Bronchial epithelial cell (primary cell): ENCODE data around the gene ELMO1. TPM values are rescaled to one million over a fixed set of nuclear protein-coding genes. Genes with fewer than 3 reads are reported as not detected.
A peak's percentile ranks its signal among the peaks of the same experiment; 100 is the strongest.

Experiments
- DNase-seq: peaks from one replicate; pipeline ENCODE4 v3.0.0-alpha.2; 2010; ENCODE audit warnings: low read depth
- FAIRE-seq: peaks from 2 replicates; lab custom pipeline; 2011; peaks lifted over from hg19 to GRCh38; lab: Jason Lieb, UNC
- H3K27me3 ChIP-seq: 2 replicates; pipeline ENCODE4 v1.5.1; 2011; ENCODE audit warnings: low read length; ENCODE audit not compliant: control insufficient read depth, insufficient read depth
- H3K36me3 ChIP-seq: 2 replicates; pipeline ENCODE4 v1.5.1; 2011; ENCODE audit warnings: low read length; ENCODE audit not compliant: control insufficient read depth, insufficient read depth
- H3K4me3 ChIP-seq: 2 replicates; pipeline ENCODE4 v1.5.1; 2011; ENCODE audit warnings: mild to moderate bottlenecking, low read depth, low read length, control low read depth
- CTCF ChIP-seq: IDR thresholded peaks from 2 replicates; pipeline ENCODE4 v1.5.1; 2011; ENCODE audit warnings: mild to moderate bottlenecking, moderate library complexity, low read length, control low read depth, inconsistent platforms; ENCODE audit not compliant: insufficient read depth, severe bottlenecking
- total RNA-seq: library from RNA; depleted of rRNA; stranded (reverse); fragments of >200 nt; gene quantifications from 2 replicates; pipeline ENCODE4 v1.2.1, GENCODE V29; 2014

The ELMO1 gene
- total RNA-seq, 1 donor from 2014 or later, result under 0.01 TPM

GRCh38 chr7:36884351-36884750 lies 564.3 kb downstream of the ELMO1 start:
- no peak for DNase-seq

GRCh38 chr7:36881233-36881874 lies 567.3 kb downstream of the ELMO1 start:
- FAIRE-seq (no peak), DNase-seq (peak; percentile 57)
- Histone ChIP-seq H3K4me3 (no peak overlapping the region), H3K36me3 (no peaks in the 10 kb centered on the region), H3K27me3 (no peaks in the 10 kb centered on the region)
- TF ChIP-seq CTCF, result no peak

More at GRCh38 chr7:36884351-36884750, 564.3 kb downstream of the ELMO1 start:
- no peaks in the 10 kb centered on the region for H3K36me3 ChIP-seq
- no peak overlapping the region for H3K4me3 ChIP-seq
- FAIRE-seq, result no peak
- no peak for TF ChIP-seq CTCF
- no peaks in the 10 kb centered on the region for H3K27me3 ChIP-seq

GRCh38 chr7:36880108-36880507 lies 568.6 kb downstream of the ELMO1 start:
- no peak overlapping the region for H3K4me3 ChIP-seq
- H3K36me3 ChIP-seq, result no peaks in the 10 kb centered on the region
- DNase-seq (no peak), FAIRE-seq (peak; percentile 36)
- no peak for TF ChIP-seq CTCF
- H3K27me3 ChIP-seq, result no peaks in the 10 kb centered on the region

- Histone ChIP-seq H3K4me3 (no peak overlapping the region), H3K36me3 (no peaks in the 10 kb centered on the region), H3K27me3 (no peaks in the 10 kb centered on the region)
- no peak for TF ChIP-seq CTCF
- DNase-seq (no peak), FAIRE-seq (no peak)
Measured at GRCh38 chr7:36879021-36879420, 569.6 kb downstream of the ELMO1 start.

GRCh38 chr7:36878288-36878687 lies 570.4 kb downstream of the ELMO1 start:
- DNase-seq, result no peak
- no peaks in the 10 kb centered on the region for H3K36me3 ChIP-seq
- TF ChIP-seq CTCF, result no peak

GRCh38 chr7:36875794-36876193 lies 572.9 kb downstream of the ELMO1 start:
- Histone ChIP-seq H3K4me3 (no peak overlapping the region), H3K27me3 (no peaks in the 10 kb centered on the region), H3K36me3 (no peaks in the 10 kb centered on the region)
- no peak for TF ChIP-seq CTCF
- FAIRE-seq, result no peak
- no peak for DNase-seq

More at GRCh38 chr7:36878288-36878687, 570.4 kb downstream of the ELMO1 start:
- no peak for FAIRE-seq
- H3K4me3 ChIP-seq, result no peak overlapping the region
- H3K27me3 ChIP-seq, result no peaks in the 10 kb centered on the region
